K562 (cell line): Measurements from ENCODE around the gene SOX12. TPM values are rescaled to one million over a fixed set of nuclear protein-coding genes. Genes with fewer than 3 reads are reported as not detected.
A peak's percentile ranks its signal among the peaks of the same experiment; 100 is the strongest.

Source experiments
- COPS2 ChIP-seq: fragments of 450-650 bp; conservative IDR thresholded peaks from 2 replicates; pipeline ENCODE4 v1.6.1; 2016; ENCODE audit warnings: mild to moderate bottlenecking, moderate library complexity
- DNMT1 ChIP-seq: fragments of 450-650 bp; IDR thresholded peaks from 2 replicates; pipeline ENCODE4 v1.6.1; 2016; ENCODE audit warnings: antibody characterized with exemption, mild to moderate bottlenecking
- NFIC ChIP-seq: fragments of 450-650 bp; IDR thresholded peaks from 2 replicates; pipeline ENCODE4 v1.6.1; 2017; ENCODE audit warnings: mild to moderate bottlenecking, inconsistent platforms
- NFRKB ChIP-seq: fragments of 450-650 bp; IDR thresholded peaks from 2 replicates; pipeline ENCODE4 v1.6.1; 2016; ENCODE audit warnings: low read depth
- NR2C2 ChIP-seq, 2 experiments: fragments of 200-800 bp in 1 of 2; sonication (Bioruptor generic) in 1 of 2; sonication (generic) in 1 of 2; formaldehyde crosslinking in 1 of 2; IDR thresholded peaks; 2 replicates each; pipeline versions ENCODE4 v1.6.1 to v1.8.0; 2016 to 2022; ENCODE audit warnings: mild to moderate bottlenecking in 1 of 2, missing compliant biosample characterization in 1 of 2, missing genetic modification characterization in 1 of 2, missing genetic modification reagents in 1 of 2
- NR2F6 ChIP-seq: fragments of 450-650 bp; formaldehyde crosslinking; IDR thresholded peaks from 2 replicates; pipeline ENCODE4 v1.4.0; 2020; ENCODE audit warnings: mild to moderate bottlenecking
- ZNF212 ChIP-seq: fragments of 450-650 bp; formaldehyde crosslinking; IDR thresholded peaks from 2 replicates; pipeline ENCODE4 v1.4.0; 2020; ENCODE audit warnings: mild to moderate bottlenecking
- ZNF217 ChIP-seq: sonication (generic); formaldehyde crosslinking; IDR thresholded peaks from 2 replicates; pipeline ENCODE4 v1.8.0; 2022; ENCODE audit warnings: mild to moderate bottlenecking, missing genetic modification reagents
- ZNF644 ChIP-seq: fragments of 200-800 bp; sonication (Bioruptor generic); IDR thresholded peaks from 2 replicates; pipeline ENCODE4 v1.6.1; 2016; ENCODE audit warnings: low read depth, missing genetic modification characterization, missing compliant biosample characterization
- polyA plus RNA-seq, 8 experiments: library from polyadenylated mRNA; depleted of rRNA in 4 of 8; stranded (reverse) in 5 of 8; unstranded in 3 of 8; fragments of >200 nt; fragmentation: Nextera tagmentation in 2 of 8; fragmentation: Illumina TruSeq in 1 of 8; extraction: Ambion mirVana in 2 of 8; extraction: Trizol in 1 of 8; gene quantifications; 2 replicates each; pipeline versions ENCODE4 v1.2.1 to v1.2.3, GENCODE V29; 2011 to 2014; ENCODE audit warnings: inconsistent platforms in 1 of 8, missing spikeins in 1 of 8
- total RNA-seq, 7 experiments: library from RNA; depleted of rRNA in 6 of 7; stranded (reverse); fragments of >200 nt in 6 of 7; fragmentation: Illumina TruSeq in 2 of 7; extraction: Trizol in 2 of 7; gene quantifications; 2 replicates each; pipeline versions ENCODE4 v1.2.1 to v1.2.3, GENCODE V29; 2011 to 2021; ENCODE audit warnings: low replicate concordance in 1 of 7
- TF ChIP-seq, protein P1 (sequence below), 2 experiments: fragments of 450-650 bp in 1 of 2; sonication (generic) in 1 of 2; formaldehyde crosslinking in 1 of 2; IDR thresholded peaks; 2 replicates each; pipeline versions ENCODE4 v1.7.1 to v1.9.0; 2016 to 2022; ENCODE audit warnings: inconsistent platforms in 1 of 2, mild to moderate bottlenecking in 1 of 2, missing genetic modification reagents in 1 of 2
- TF ChIP-seq, protein P2 (sequence below): sonication (generic); formaldehyde crosslinking; IDR thresholded peaks from 2 replicates; pipeline ENCODE4 v1.9.0; 2022; ENCODE audit warnings: mild to moderate bottlenecking, missing genetic modification reagents
- TF ChIP-seq, protein P3 (sequence below): fragments of 250-450 bp; sonication (Bioruptor Pico); IDR thresholded peaks from 2 replicates; pipeline ENCODE4 v1.5.0; 2021; ENCODE audit warnings: mild to moderate bottlenecking, moderate library complexity

Gene SOX12
- total and polyA plus RNA-seq, 9 of the 15 experiments (the other 6 are each of a cell fraction or from before 2014, with no cell fraction given): 0.42 to 26.3 (median 2.6) TPM

DNA sequence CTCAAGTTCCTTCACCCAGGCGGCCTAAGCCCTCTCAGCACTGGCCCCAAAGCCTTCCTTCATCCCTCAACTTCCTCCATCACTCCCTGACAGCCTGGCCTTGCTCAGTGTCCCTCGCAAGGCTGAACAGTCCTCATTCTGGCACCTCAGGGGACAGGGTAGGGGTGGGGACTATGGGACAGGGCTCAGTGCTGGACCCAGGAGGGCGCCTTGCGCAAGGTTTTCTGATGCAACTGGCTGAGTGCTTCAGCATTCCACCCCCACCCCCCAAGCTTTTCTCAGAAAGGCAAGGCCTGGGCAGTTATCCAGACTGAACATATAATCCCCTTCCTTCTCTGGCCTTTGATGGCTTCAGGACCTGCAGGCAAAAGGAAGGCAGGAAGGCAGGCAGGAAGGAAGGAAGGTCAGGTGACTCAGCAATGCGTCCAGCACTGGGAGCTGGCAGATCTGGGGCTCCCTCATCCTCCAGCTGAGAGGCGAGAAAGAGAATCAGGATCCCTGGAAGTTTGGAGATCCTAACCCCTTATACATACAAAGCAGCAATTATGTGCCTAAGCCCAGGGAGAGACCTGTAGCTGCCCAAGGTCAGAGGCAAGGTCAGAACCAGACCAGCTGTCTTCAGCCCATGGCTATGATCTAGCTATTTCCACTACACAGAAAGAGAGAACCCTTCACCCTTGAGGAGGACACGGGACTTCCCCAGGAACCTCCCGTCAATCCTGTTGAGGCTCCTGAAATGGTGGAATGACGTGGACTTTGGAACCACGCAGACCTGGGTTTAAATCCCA is 46.6 kb downstream of the SOX12 start (continued):
- TF ChIP-seq, protein P1, sequence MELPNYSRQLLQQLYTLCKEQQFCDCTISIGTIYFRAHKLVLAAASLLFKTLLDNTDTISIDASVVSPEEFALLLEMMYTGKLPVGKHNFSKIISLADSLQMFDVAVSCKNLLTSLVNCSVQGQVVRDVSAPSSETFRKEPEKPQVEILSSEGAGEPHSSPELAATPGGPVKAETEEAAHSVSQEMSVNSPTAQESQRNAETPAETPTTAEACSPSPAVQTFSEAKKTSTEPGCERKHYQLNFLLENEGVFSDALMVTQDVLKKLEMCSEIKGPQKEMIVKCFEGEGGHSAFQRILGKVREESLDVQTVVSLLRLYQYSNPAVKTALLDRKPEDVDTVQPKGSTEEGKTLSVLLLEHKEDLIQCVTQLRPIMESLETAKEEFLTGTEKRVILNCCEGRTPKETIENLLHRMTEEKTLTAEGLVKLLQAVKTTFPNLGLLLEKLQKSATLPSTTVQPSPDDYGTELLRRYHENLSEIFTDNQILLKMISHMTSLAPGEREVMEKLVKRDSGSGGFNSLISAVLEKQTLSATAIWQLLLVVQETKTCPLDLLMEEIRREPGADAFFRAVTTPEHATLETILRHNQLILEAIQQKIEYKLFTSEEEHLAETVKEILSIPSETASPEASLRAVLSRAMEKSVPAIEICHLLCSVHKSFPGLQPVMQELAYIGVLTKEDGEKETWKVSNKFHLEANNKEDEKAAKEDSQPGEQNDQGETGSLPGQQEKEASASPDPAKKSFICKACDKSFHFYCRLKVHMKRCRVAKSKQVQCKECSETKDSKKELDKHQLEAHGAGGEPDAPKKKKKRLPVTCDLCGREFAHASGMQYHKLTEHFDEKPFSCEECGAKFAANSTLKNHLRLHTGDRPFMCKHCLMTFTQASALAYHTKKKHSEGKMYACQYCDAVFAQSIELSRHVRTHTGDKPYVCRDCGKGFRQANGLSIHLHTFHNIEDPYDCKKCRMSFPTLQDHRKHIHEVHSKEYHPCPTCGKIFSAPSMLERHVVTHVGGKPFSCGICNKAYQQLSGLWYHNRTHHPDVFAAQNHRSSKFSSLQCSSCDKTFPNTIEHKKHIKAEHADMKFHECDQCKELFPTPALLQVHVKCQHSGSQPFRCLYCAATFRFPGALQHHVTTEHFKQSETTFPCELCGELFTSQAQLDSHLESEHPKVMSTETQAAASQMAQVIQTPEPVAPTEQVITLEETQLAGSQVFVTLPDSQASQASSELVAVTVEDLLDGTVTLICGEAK (IDR thresholded peaks at IDR 0.05): no peak
- TF ChIP-seq, protein P1 (CRISPR knock-in tag; IDR thresholded peaks at IDR 0.05): no peak
- no peak for TF ChIP-seq ZNF217 (CRISPR knock-in tag)
- TF ChIP-seq ZNF644 (tag): no peak; the same call in 1 of the 2 replicates
- TF ChIP-seq, protein P2, sequence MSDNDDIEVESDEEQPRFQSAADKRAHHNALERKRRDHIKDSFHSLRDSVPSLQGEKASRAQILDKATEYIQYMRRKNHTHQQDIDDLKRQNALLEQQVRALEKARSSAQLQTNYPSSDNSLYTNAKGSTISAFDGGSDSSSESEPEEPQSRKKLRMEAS (CRISPR knock-in tag): peak; percentile 10
- TF ChIP-seq ZNF212 (CRISPR knock-in tag): no peak
- TF ChIP-seq DNMT1: no peak
- TF ChIP-seq NFIC: peak; percentile 91
- TF ChIP-seq COPS2: no peak
- TF ChIP-seq NR2F6 (CRISPR knock-in tag): no peak
- TF ChIP-seq, protein P3, sequence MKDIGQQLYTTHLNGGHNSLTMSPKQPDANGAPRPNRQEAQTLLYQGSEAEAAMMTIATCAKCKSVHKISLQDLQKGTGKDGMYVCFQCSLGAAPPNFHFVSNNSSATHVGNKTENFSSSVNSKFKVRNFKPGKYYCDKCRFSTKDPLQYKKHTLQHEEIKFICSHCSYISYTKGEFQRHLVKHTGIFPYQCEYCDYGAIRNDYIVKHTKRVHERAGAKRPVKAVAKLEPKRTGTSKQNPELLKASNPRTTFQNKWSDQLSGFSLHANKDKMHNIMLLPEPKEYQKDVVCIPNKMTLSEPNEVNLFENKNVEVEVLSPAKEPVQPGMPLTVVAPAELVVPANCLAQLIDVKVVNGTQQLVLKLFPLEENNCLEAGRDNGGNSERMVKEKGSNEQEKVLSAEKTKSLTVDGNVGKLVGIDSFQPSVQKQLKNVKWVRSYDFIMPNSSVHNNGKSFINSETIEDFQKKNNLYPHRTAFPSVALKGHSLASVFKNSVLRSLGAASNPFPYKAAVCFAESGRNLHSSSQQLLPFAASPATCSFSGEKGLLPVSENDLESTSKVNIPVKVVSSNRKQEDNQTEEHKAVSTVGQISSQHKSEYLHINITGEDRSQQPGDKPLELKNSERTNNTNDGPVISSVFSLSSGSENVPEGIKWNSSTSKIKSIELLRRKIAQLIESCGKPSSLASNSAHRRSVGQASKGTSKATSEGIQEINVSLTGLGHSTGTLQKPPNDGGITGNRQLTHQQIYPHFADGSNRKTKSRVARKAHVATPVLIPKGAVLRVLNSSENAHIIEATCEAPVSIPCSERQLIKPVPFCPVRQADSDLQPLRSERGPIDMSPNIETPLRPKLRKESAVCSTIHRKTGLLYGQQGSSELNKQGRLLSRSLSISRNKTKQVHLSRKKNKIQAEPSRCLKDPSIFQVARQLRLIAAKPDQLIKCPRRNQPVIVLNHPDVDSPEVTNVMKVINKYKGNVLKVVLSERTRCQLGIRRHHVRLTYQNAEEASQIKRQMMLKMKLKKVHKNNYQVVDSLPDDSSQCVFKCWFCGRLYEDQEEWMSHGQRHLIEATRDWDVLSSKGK (CRISPR knock-in tag): no peak
- no peak for TF ChIP-seq NR2C2 (CRISPR knock-in tag; IDR thresholded peaks at IDR 0.05)
- TF ChIP-seq NR2C2 (tag; IDR thresholded peaks at IDR 0.05): peak; percentile 58; the same call in 1 of the 2 replicates
- peak; percentile 52 for TF ChIP-seq NFRKB
